ENCODE results near the gene DDAH1. TPM values are rescaled to one million over a fixed set of nuclear protein-coding genes. Genes with fewer than 3 reads are reported as not detected.

Gene DDAH1
- polyA plus RNA-seq, 1 donor from 2014 or later, result 42.7 TPM

GRCh38 chr1:85295006-85295431 lies 169.9 kb downstream of the DDAH1 start:
- no peak for TF ChIP-seq EZH2 (IDR thresholded peaks at IDR 0.05; ENCODE audit: borderline replicate concordance, insufficient read depth, low read length, poor library complexity, severe bottlenecking)
- TF ChIP-seq SMC3 (conservative IDR thresholded peaks at IDR 0.05; ENCODE audit: poor library complexity), result no peak
- TF ChIP-seq TAF1 (IDR thresholded peaks at IDR 0.05; ENCODE audit: low read depth), result no peak
- no peak for TF ChIP-seq MXI1 (conservative IDR thresholded peaks at IDR 0.05; ENCODE audit: poor library complexity, severe bottlenecking)
- no peak for TF ChIP-seq REST (IDR thresholded peaks at IDR 0.05; ENCODE audit: borderline replicate concordance)
- no peak for TF ChIP-seq CTCF (IDR thresholded peaks at IDR 0.05; ENCODE audit: poor library complexity, severe bottlenecking)
- no peak for TF ChIP-seq EP300 (conservative IDR thresholded peaks at IDR 0.05; ENCODE audit: poor library complexity, severe bottlenecking)
- H3K9ac ChIP-seq (ENCODE audit: low read length), result no peak overlapping the region
- no peaks in the 10 kb centered on the region for H3F3A ChIP-seq (ENCODE audit: insufficient read depth, low read length, poor library complexity, severe bottlenecking)
- no peak overlapping the region for H3K27ac ChIP-seq (ENCODE audit: low read length)
- H3K4me3 ChIP-seq (ENCODE audit: low read length), result no peak overlapping the region
- no peak overlapping the region for H2AFZ ChIP-seq (ENCODE audit: low read depth, low read length)
- no peaks in the 10 kb centered on the region for H3K9me3 ChIP-seq (ENCODE audit: low read length)
- H4K20me1 ChIP-seq (ENCODE audit: insufficient read depth), result no peaks in the 10 kb centered on the region
- no peaks in the 10 kb centered on the region for H3K27me3 ChIP-seq (ENCODE audit: insufficient read depth, low read depth, low read length)
- H3K4me2 ChIP-seq (ENCODE audit: low read length), result no peak overlapping the region
- H3K9me2 ChIP-seq (ENCODE audit: insufficient read depth, low read length), result no peaks in the 10 kb centered on the region
- no peaks in the 10 kb centered on the region for H3K79me2 ChIP-seq (replicated peaks; ENCODE audit: insufficient read depth, low read length)
- H3K36me3 ChIP-seq (ENCODE audit: insufficient read depth, low read length), result no peaks in the 10 kb centered on the region

- no peak overlapping the region for H3K4me2 ChIP-seq (ENCODE audit: low read length)
- TF ChIP-seq RAD21 (conservative IDR thresholded peaks at IDR 0.05) (no peak), POLR2AphosphoS5 (IDR thresholded peaks at IDR 0.05) (no peak), CTCF (IDR thresholded peaks at IDR 0.05; ENCODE audit: poor library complexity, severe bottlenecking) (no peak), MXI1 (conservative IDR thresholded peaks at IDR 0.05; ENCODE audit: poor library complexity, severe bottlenecking) (no peak), EZH2 (IDR thresholded peaks at IDR 0.05; ENCODE audit: borderline replicate concordance, insufficient read depth, low read length, poor library complexity, severe bottlenecking) (no peak), REST (IDR thresholded peaks at IDR 0.05; ENCODE audit: borderline replicate concordance) (no peak), TAF1 (IDR thresholded peaks at IDR 0.05; ENCODE audit: low read depth) (no peak)
- H3K36me3 ChIP-seq (ENCODE audit: insufficient read depth, low read length), result no peaks in the 10 kb centered on the region
- H2AFZ ChIP-seq (ENCODE audit: low read depth, low read length), result no peak overlapping the region
- no peaks in the 10 kb centered on the region for H3K9me3 ChIP-seq (ENCODE audit: low read length)
- H3K27me3 ChIP-seq (ENCODE audit: insufficient read depth, low read depth, low read length), result no peaks in the 10 kb centered on the region
- no peak overlapping the region for H3K27ac ChIP-seq (ENCODE audit: low read length)
- H3K4me3 ChIP-seq (ENCODE audit: low read length), result no peak overlapping the region
- no peaks in the 10 kb centered on the region for H3F3A ChIP-seq (ENCODE audit: insufficient read depth, low read length, poor library complexity, severe bottlenecking)
- H4K20me1 ChIP-seq (ENCODE audit: insufficient read depth), result no peaks in the 10 kb centered on the region
- H3K9me2 ChIP-seq (ENCODE audit: insufficient read depth, low read length), result no peaks in the 10 kb centered on the region
- no peaks in the 10 kb centered on the region for H3K79me2 ChIP-seq (replicated peaks; ENCODE audit: insufficient read depth, low read length)
- H3K9ac ChIP-seq (ENCODE audit: low read length), result no peak overlapping the region
Observed at GRCh38 chr1:85290826-85291225, 174.1 kb downstream of the DDAH1 start.

Measured in neural cell (in vitro differentiated cells).